SKM-1 (cell line): Measurements from ENCODE around the gene PCSK5.
"Not testable (repeated sequence)": the region's sequence is repeated elsewhere in the genome, so short reads cannot be mapped to it uniquely, and the experiment has no call there.

Experiments
- DNase-seq: peaks from one replicate; lab custom pipeline; 2025; ENCODE audit not compliant: unreplicated experiment; lab: John Stamatoyannopoulos, UW

PCSK5 gene

GRCh38 chr9:76296561-76297310, 406.3 kb downstream of the PCSK5 start:
- DNase-seq: no peak

- no peak for DNase-seq
These were observed 407.3 kb downstream of the PCSK5 start for GRCh38 chr9:76297721-76298239.

GRCh38 chr9:76298521-76299144, 408.2 kb downstream of the PCSK5 start:
- DNase-seq: no peak

GRCh38 chr9:76302543-76302942, 412.1 kb downstream of the PCSK5 start:
- DNase-seq: no peak

GRCh38 chr9:76302947-76303550, 412.6 kb downstream of the PCSK5 start:
- DNase-seq: no peak

- not testable (repeated sequence) for DNase-seq
These were observed 416.6 kb downstream of the PCSK5 start for GRCh38 chr9:76307047-76307446.

GRCh38 chr9:76310577-76310976, 420.1 kb downstream of the PCSK5 start:
- DNase-seq: no peak

GRCh38 chr9:76310991-76311390, 420.5 kb downstream of the PCSK5 start:
- no peak for DNase-seq

GRCh38 chr9:76311537-76311936, 421.1 kb downstream of the PCSK5 start:
- no peak for DNase-seq

GRCh38 chr9:76313771-76314170, 423.3 kb downstream of the PCSK5 start:
- DNase-seq: no peak

- no peak for DNase-seq
These were observed 423.8 kb downstream of the PCSK5 start for GRCh38 chr9:76314321-76314720.

GRCh38 chr9:76316069-76316468, 425.6 kb downstream of the PCSK5 start:
- no peak for DNase-seq

- DNase-seq: not testable (repeated sequence)
These were observed 429.0 kb downstream of the PCSK5 start for GRCh38 chr9:76319466-76319865.

GRCh38 chr9:76321195-76321828, 430.8 kb downstream of the PCSK5 start:
- no peak for DNase-seq

- no peak for DNase-seq
These were observed 432.3 kb downstream of the PCSK5 start for GRCh38 chr9:76322810-76323209.

GRCh38 chr9:76323490-76323889, 433.0 kb downstream of the PCSK5 start:
- no peak for DNase-seq

- not testable (repeated sequence) for DNase-seq
These were observed 433.6 kb downstream of the PCSK5 start for GRCh38 chr9:76324030-76324429.

- no peak for DNase-seq
These were observed 439.6 kb downstream of the PCSK5 start for GRCh38 chr9:76330034-76330433.

GRCh38 chr9:76333388-76333787, 442.9 kb downstream of the PCSK5 start:
- no peak for DNase-seq

- DNase-seq: no peak
These were observed 443.5 kb downstream of the PCSK5 start for GRCh38 chr9:76333964-76334363.

- DNase-seq: no peak
These were observed 445.6 kb downstream of the PCSK5 start for GRCh38 chr9:76336027-76336426.

GRCh38 chr9:76338418-76338817, 447.9 kb downstream of the PCSK5 start:
- no peak for DNase-seq
